A673 (cell line): ENCODE results near the gene RASA3. TPM values are rescaled to one million over a fixed set of nuclear protein-coding genes. Genes with fewer than 3 reads are reported as not detected.

Source experiments
- BruUV-seq: library from RNA; stranded (reverse); fragments of 400-500 nt; replicated peaks from 2 replicates; lab custom pipeline; 2021; lab: Mats Ljungman, UMichigan
- CTCF ChIA-PET: fragments of 300-600 bp; sonication (Branson Sonifier 250); formaldehyde crosslinking; loops from one replicate; lab custom pipeline; 2022; ENCODE audit warnings: antibody characterized with exemption; lab: Charles Lee
- POLR2A ChIA-PET: fragments of 300-600 bp; sonication (Branson Sonifier 250); formaldehyde crosslinking; loops from one replicate; lab custom pipeline; 2022; ENCODE audit warnings: antibody characterized with exemption; ENCODE audit not compliant: low non-redundant PET; lab: Charles Lee
- DNase-seq: peaks from one replicate; pipeline ENCODE4 v3.0.0-alpha.2; 2015; ENCODE audit warnings: low spot score
- H3K27ac ChIP-seq: fragments of 200-600 bp; sonication (generic); 2 replicates; pipeline ENCODE4 v1.5.1; 2016; ENCODE audit warnings: mixed run types, low read depth, mild to moderate bottlenecking, mixed read lengths, antibody characterized with exemption, low read length; ENCODE audit not compliant: poor library complexity, severe bottlenecking
- H3K27me3 ChIP-seq: fragments of 200-600 bp; sonication (generic); replicated peaks from 2 replicates; pipeline ENCODE4 v1.6.1; 2017; ENCODE audit warnings: mixed run types, low read depth, mild to moderate bottlenecking, mixed read lengths, antibody characterized with exemption, low read length; ENCODE audit not compliant: insufficient read depth, poor library complexity
- H3K36me3 ChIP-seq: fragments of 200-600 bp; sonication (generic); 2 replicates; pipeline ENCODE4 v1.6.1; 2016; ENCODE audit warnings: mixed run types, mild to moderate bottlenecking, mixed read lengths, antibody characterized with exemption, low read length; ENCODE audit not compliant: insufficient read depth, poor library complexity, severe bottlenecking
- H3K4me1 ChIP-seq: fragments of 200-600 bp; sonication (generic); 2 replicates; pipeline ENCODE4 v1.6.1; 2017; ENCODE audit warnings: mixed run types, mild to moderate bottlenecking, mixed read lengths, antibody characterized with exemption, low read length; ENCODE audit not compliant: insufficient read depth, poor library complexity, severe bottlenecking
- H3K4me3 ChIP-seq: fragments of 200-600 bp; sonication (generic); 2 replicates; pipeline ENCODE4 v1.5.1; 2016; ENCODE audit warnings: low read depth, mixed run types, mild to moderate bottlenecking, mixed read lengths, low read length; ENCODE audit not compliant: poor library complexity, severe bottlenecking
- H3K9me3 ChIP-seq: fragments of 200-600 bp; sonication (generic); 2 replicates; pipeline ENCODE4 v1.6.1; 2016; ENCODE audit warnings: mixed run types, low read depth, mild to moderate bottlenecking, mixed read lengths, antibody characterized with exemption, low read length; ENCODE audit not compliant: poor library complexity, severe bottlenecking
- EZH2 ChIP-seq: fragments of 200-600 bp; sonication (generic); IDR thresholded peaks from 2 replicates; pipeline ENCODE4 v1.6.1; 2017; ENCODE audit warnings: borderline replicate concordance, low read depth, mild to moderate bottlenecking, mixed read lengths, antibody characterized with exemption, low read length; ENCODE audit not compliant: poor library complexity, severe bottlenecking
- intact Hi-C: fragments of 100-400 bp; cut with micrococcal nuclease; formaldehyde crosslinking; loops from one replicate; pipeline ENCODE4 v1.10.0; 2022; ENCODE audit not compliant: unreplicated experiment
- total RNA-seq: library from RNA; stranded (reverse); gene quantifications from 2 replicates; pipeline ENCODE4 v1.2.3, GENCODE V29; 2021
- TF ChIP-seq, protein P1 (sequence below): fragments of 300-800, 200-600 bp; sonication (generic); conservative IDR thresholded peaks from 2 replicates; pipeline ENCODE4 v1.5.1; 2017; ENCODE audit warnings: low read depth, mild to moderate bottlenecking, antibody characterized with exemption, low read length, moderate library complexity, mixed read lengths

Gene RASA3
- total RNA-seq, 1 experiment from 2014 or later, result 22.1 TPM

DNA sequence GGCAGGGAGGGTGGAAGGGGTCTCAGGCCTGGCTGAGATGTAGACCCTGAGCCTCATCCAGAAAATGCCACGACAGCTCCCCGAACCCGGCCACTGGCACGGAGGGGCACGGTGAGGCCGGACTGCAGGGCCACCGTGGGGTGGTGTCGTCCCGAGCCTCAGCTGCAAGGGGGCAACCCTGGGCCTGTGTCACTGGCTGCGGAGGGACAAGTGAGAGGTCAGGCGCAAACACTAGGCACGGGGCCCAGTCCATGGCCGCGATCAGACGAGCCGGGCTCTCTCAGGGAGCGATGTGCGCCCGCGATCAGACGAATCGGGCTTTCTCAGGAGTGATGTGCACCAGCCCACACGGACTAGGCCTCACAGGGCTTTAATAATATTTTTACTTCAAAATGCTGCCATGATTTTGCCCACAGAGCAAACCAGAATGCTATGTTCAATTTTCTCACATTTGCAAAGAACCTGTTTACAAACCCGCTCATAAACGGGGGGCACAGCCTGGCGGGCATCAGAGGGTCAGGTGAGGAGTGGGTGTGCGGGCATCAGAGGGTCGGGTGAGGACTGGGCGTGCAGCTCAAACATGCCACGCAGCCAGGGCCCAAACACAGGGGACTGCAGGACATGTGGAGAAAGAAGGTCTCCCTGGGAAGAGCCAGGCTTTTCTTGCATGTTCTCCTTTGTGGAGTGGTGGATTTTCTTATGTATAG, 115.9 kb downstream of the RASA3 start:
- POLR2A ChIA-PET, result no interaction called here
- no peaks in the 10 kb centered on the region for H3K4me1 ChIP-seq

DNA sequence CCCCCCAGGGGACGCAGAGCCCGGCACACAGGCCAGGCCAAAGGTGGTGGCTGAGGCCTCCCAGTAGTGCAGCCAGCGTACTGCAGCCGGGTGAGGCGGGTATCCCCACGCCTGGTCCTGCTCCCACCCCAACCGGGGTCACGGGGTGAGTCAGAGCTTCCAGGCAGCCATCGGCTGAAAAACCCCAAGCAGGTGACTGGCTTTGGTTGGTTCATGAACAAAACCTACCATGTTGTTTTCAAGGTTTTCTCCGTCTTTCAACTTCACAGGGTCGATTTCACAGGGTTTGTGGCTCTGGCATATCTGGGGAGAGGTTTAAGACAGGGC, 116.5 kb downstream of the RASA3 start:
- intact Hi-C loops, result no loop called here
- TF ChIP-seq EZH2, result no peak
- TF ChIP-seq, protein P1, sequence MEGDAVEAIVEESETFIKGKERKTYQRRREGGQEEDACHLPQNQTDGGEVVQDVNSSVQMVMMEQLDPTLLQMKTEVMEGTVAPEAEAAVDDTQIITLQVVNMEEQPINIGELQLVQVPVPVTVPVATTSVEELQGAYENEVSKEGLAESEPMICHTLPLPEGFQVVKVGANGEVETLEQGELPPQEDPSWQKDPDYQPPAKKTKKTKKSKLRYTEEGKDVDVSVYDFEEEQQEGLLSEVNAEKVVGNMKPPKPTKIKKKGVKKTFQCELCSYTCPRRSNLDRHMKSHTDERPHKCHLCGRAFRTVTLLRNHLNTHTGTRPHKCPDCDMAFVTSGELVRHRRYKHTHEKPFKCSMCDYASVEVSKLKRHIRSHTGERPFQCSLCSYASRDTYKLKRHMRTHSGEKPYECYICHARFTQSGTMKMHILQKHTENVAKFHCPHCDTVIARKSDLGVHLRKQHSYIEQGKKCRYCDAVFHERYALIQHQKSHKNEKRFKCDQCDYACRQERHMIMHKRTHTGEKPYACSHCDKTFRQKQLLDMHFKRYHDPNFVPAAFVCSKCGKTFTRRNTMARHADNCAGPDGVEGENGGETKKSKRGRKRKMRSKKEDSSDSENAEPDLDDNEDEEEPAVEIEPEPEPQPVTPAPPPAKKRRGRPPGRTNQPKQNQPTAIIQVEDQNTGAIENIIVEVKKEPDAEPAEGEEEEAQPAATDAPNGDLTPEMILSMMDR, result no peak
- no peak for DNase-seq

More for the DNA sequence above, 115.9 kb downstream of the RASA3 start:
- TF ChIP-seq, protein P1, result no peak
- TF ChIP-seq EZH2, result no peak
- no peaks in the 10 kb centered on the region for H3K36me3 ChIP-seq
- no peak overlapping the region for H3K4me3 ChIP-seq
- no peak overlapping the region for H3K27ac ChIP-seq
- no peaks in the 10 kb centered on the region for H3K9me3 ChIP-seq
- no peak for DNase-seq
- intact Hi-C loops, result no loop called here
- no TSS peak for BruUV-seq
- H3K27me3 ChIP-seq, result no peaks in the 10 kb centered on the region
- CTCF ChIA-PET, result no interaction called here

DNA sequence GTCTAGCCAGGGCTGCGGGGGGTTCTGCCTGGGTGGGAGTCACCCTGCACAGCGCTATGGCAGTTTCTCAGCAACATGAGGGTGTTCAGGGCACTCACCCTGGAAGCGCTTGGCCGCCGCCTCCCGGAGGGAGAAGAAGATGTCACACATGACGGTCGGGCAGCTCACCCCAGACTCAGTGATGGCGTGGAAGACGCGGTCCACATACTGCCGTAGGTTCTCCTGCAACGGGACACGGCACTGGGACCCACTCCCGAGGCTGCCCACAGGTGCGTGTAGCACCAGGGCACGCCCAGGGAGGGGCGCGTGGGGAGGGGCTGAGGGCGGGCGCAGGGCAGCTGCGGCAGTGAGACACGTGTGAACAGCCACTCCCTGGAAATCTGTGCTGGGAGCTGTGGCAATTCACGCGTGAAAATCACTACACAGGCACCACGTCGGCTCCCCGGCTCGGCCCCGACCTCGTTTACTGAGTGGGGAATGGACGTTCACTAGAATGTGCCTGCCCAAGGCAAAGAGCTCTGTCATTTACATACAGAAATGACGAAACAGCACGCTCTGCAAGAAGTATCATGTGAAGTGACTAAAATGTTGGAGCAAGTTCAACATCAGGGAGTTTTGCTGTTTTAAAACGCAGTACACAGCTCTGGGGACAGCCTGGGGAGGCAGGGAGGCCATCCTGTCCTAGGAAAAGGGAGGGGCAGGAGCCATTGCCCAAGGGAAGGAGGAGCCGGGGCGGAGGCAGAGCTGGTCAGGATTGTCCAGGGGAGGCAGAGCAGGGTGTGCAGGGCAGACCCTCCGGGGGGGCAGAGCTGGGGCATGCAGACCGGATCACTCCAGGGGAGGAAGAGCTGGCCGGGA, 117.1 kb downstream of the RASA3 start:
- POLR2A ChIA-PET, result no interaction called here
- CTCF ChIA-PET, result no interaction called here
- Histone ChIP-seq H3K27ac (no peak overlapping the region), H3K4me3 (no peak overlapping the region), H3K4me1 (no peaks in the 10 kb centered on the region), H3K9me3 (no peaks in the 10 kb centered on the region), H3K36me3 (no peaks in the 10 kb centered on the region), H3K27me3 (no peaks in the 10 kb centered on the region)
- TF ChIP-seq EZH2, result no peak
- TF ChIP-seq, protein P1, result no peak
- DNase-seq, result no peak
- intact Hi-C loops, result no loop called here
- BruUV-seq, result no TSS peak

More for the DNA sequence above, 116.5 kb downstream of the RASA3 start:
- ChIA-PET POLR2A (no interaction called here), CTCF (no interaction called here)
- no peaks in the 10 kb centered on the region for H3K27me3 ChIP-seq
- H3K27ac ChIP-seq, result no peak overlapping the region
- BruUV-seq, result no TSS peak
- H3K4me3 ChIP-seq, result no peak overlapping the region
- no peaks in the 10 kb centered on the region for H3K9me3 ChIP-seq
- H3K36me3 ChIP-seq, result no peaks in the 10 kb centered on the region
- H3K4me1 ChIP-seq, result no peaks in the 10 kb centered on the region
